Umbilical cord (tissue), 2 donors: ENCODE measurements around the gene THAP9. TPM values are rescaled to one million over a fixed set of nuclear protein-coding genes. Genes with fewer than 3 reads are reported as not detected.
"Not testable (repeated sequence)": the region's sequence is repeated elsewhere in the genome, so short reads cannot be mapped to it uniquely, and the experiment has no call there.

Experiments used
- DNase-seq: peaks from one replicate; pipeline ENCODE4 v3.0.0-alpha.2; 2015; ENCODE audit warnings: low spot score
- total RNA-seq: library from RNA; depleted of rRNA; stranded (reverse); fragments of >200 nt; gene quantifications from one replicate; pipeline ENCODE4 v1.2.3, GENCODE V29; 2014; ENCODE audit warnings: low replicate concordance; ENCODE audit not compliant: insufficient read depth

The THAP9 gene
- total RNA-seq, 1 donor from 2014 or later: 12.0 TPM

DNA sequence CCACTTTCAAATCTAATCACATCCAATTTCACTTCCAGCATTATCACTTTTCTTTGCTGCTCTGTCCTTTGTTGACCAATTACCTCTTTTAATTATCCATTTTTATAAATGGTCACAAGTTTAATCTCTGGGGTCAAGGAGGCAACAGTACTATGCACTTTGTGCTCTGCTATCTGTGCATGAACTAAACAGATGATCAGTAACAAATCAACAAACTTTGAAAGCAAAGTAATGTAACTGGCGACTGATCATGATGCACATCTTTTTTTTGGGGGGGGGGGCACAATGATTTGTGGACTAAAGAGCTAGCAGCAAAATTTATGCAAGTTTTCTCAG, 8.1 kb upstream of the THAP9 start:
- DNase-seq: no peak

DNA sequence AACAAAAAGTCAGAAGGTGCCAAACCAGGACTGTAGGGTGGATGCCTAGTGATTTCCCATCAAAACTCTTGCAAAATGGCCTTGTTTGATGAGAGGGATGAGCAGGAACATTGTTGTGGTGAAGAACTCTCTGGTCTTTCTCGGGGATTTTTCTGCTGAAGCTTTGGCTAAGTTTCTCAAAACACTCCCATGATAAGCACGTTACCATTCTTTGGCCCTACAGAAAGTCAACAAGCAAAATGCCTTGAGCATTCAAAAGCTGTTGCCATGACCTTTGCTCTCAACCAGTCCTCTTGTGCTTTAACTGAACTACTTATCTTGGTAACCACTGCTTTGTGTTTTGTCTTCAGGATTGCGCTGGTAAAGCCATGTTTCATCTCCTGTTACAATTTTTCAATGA, 6.6 kb upstream of the THAP9 start:
- DNase-seq: no peak

- no peak for DNase-seq
Measured at GRCh38 chr4:82896755-82897154, 3.8 kb upstream of the THAP9 start.

- DNase-seq: peak; percentile 39
Measured at GRCh38 chr4:82898322-82899243, 2.0 kb upstream of the THAP9 start.

DNA sequence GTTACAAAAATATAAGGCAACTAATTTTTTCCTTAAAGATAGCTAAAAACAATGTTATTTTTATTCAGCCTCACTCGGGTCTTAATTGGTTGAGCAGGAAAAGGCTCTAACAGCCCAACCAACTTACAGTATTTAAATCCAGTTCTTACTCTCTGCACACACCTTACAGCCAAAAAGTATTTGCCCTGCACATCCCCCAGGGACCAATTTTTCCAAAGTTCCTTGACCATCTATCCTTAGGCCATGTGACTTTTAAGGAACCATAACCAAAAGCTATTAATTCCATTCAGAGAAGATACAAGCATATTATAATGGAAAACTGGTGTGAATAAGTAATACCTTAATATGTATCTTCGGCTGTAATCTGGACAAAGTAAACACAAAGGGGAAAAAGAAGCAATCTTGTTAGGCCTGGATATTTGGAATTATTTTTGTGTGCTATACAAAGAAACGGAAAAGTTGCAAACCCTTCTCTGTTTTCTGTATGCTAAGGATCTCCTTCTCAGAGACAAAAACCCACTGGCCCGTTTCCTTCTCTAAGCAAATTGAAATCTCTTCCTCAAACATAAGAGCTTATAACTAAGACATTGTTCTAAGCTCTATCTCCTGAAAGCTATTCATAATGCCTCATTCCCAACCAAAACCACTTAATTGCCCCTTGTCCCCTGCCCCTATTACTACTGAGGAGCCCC, 1.0 kb upstream of the THAP9 start:
- DNase-seq: no peak

DNA sequence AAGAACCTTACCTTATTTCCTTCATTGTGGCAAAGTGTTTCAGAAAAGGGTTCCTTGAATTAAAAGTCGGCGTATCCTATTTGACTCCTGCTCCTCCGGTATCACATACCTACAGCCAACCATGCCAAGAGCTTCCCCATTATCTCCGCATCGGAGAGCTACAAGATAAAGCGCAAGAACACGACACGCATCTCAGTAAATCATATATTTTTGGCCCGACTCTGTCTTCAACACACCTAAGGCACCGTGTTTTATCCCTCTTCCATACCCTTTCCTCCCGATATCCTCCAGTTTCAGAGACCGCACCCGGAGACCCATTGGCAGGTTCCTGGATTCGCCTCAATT, 497 bp upstream of the THAP9 start:
- no peak for DNase-seq

DNA sequence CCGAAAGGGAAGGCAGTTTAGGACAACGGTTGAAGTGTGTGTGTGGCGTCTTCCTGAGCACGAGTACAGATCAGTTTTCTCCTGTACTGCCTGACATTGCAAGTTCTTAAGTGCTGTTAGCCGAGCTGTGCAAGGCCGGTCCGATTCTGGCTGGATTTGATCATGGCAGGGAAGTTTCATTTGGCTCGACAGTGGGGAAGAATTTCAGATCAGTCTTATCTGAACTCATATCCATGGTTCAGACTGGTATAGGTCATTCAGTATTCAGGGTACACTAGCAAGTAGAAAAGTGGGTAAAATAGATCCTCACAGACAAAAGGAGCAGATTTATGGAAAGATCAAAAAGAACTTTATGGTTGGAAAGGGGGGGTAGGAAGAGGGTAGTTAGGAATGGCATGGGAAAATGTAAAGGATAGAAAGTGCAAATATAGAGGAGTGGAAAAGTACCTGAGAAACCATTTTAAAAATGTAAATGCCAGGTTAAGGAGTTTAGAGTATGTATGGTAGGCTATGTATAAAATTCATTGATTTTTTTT, 716 bp downstream of the THAP9 start:
- no peak for DNase-seq

- DNase-seq: no peak
Measured at GRCh38 chr4:82903737-82904136, 3.2 kb downstream of the THAP9 start.

- DNase-seq: no peak
Measured at GRCh38 chr4:82905205-82905604, 4.7 kb downstream of the THAP9 start.

DNA sequence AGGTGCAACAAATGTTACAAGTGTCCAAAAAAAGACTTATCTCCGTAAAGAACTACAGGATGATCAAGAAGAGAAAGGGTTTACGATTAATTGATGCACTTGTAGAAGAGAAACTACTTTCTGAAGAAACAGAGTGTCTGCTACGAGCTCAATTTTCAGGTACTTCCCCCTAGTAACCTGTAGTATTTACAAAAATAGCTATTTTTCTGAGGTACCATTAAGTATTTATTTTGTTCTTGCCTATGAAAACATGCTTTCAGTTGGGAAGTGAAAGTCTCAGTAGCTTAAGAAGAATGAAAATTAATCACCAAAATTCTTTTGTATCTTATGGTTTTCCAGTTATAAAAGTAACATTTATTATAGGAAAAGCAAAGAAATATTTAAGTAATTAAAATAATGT, 5.9 kb downstream of the THAP9 start:
- no peak for DNase-seq

DNA sequence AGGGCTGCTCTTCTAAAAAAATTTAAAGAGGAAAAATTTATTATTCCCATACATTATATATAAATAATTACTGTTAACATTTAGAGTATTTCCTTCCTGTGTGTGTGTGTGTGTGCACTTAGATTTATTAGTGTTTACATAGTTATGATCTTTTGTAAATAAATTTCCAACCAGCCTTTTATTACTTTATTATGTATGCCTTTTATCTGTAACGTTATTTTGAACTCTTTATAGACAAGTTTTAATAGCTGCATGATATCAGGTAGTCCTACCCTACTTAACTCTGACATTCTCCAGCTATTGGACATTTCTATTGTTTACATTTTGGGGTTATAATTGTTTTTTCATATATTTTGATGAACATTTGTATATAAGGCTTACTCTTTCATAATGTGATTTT, 8.8 kb downstream of the THAP9 start:
- DNase-seq: no peak

DNA sequence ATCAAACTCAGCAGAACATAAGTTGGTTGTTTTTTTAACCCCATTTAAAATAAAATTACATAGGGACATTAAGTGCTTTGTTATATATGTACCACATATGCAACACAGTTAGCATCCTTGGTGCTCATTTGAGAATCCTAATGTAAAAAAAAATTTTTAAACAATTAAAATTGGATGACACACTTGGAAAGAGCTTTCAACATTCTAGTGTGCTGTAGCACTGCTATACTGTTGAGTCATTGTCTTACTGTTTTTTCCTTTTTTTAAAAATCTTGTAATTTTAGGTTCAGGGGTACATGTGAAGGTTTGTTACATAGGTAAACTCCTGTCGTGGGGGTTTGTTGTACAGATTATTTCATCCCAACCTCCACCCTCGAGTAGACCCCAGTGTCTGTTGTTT, 12.8 kb downstream of the THAP9 start:
- no peak for DNase-seq

- DNase-seq: not testable (repeated sequence)
Measured at GRCh38 chr4:82913968-82914367, 13.4 kb downstream of the THAP9 start.

DNA sequence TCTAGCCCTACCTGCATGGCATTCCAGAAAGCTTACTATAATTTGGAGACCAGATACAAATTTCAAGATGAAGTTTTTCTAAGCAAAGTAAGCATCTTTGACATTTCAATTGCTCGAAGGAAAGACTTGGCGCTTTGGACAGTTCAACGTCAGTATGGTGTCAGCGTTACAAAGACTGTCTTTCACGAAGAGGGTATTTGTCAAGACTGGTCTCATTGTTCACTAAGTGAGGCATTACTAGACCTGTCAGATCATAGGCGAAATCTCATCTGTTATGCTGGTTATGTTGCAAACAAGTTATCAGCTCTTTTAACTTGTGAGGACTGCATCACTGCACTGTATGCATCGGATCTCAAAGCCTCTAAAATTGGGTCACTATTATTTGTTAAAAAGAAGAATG, 17.6 kb downstream of the THAP9 start:
- DNase-seq: no peak

- no peak for DNase-seq
Measured at GRCh38 chr4:82919386-82919785, 18.9 kb downstream of the THAP9 start.

- DNase-seq: no peak
Measured at GRCh38 chr4:82921795-82922194, 21.3 kb downstream of the THAP9 start.

GRCh38 chr4:82930848-82931755, 30.6 kb downstream of the THAP9 start:
- no peak for DNase-seq

DNA sequence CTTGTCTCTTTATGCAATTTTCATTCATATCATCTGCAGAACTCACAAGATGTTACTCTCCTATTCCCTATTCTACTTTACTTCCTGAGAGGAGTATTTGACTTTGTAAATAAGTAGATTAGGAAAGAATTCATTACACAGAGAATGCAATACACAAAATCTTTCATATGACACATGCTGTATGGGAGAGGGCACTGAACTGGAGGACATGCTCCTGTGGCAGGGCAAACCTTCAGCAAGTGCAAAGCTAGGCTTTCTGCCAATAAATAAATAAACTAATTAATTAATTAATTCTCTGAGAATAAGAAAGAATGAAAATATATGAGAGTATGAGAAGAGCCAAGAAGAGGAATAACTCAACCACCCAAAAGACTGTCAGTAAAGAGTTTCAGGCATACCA, 33.9 kb downstream of the THAP9 start:
- no peak for DNase-seq

DNA sequence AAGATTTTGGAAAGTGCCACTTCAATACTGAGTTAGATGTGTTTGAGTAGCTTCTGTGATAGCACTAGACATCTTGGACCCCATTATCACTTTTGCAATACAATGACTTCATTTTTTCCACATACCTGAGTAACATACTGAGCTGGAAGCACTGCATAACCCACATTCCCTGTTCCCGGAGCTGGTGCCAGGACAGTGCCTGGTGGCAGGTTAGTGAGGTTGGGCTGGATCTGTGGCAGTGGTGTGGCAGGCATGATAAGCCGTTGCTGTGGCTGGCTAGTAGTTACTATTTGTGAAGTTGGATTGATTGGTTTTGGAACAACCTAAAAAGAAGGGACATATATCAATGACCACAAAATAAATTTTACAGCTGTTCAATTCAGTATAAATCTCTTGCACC, 38.9 kb downstream of the THAP9 start:
- no peak for DNase-seq

- no peak for DNase-seq
Measured at GRCh38 chr4:82947498-82947897, 47.0 kb downstream of the THAP9 start.

DNA sequence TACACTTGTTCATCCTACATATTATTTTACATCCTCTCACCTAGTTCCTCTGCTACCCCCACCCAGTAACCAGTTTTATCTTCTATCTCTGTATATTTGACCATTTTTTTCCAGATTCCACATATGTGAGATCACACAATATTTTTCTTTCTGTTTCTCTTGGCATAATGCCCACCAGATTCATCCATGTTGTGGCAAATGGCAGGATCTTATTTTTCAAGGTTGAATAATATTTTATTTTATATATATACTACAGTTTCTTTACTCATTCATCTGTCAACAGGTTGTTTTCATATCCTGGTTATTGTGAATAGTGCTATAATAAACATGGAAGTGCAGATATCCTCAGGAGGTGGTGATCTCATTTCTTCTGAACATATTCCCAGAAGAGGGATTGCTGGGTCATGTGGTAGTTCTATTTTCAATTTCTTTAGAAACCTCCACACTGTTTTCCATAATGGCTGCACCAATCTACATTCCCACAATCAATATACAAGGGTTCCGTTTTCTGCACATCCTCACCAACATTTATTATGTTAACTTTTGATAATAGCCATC, 48.2 kb downstream of the THAP9 start:
- no peak for DNase-seq

- no peak for DNase-seq
Measured at GRCh38 chr4:82951196-82951595, 50.7 kb downstream of the THAP9 start.
